Gastrocnemius medialis (tissue), 4 donors: ENCODE measurements around the gene TMEM161A.

Experiments used
- CTCF ChIP-seq, 5 experiments: fragments of 450-650 bp in 3 of 5; fragments of 200-600 bp in 2 of 5; sonication (generic) in 2 of 5; IDR thresholded peaks in 4 of 5; conservative IDR thresholded peaks in 1 of 5; 1 replicate in 4 of 5; 2 replicates in 1 of 5; pipeline ENCODE4 v1.5.1; 2016 to 2019; ENCODE audit warnings: antibody characterized with exemption in 5 of 5, mild to moderate bottlenecking in 3 of 5, moderate library complexity in 3 of 5
- POLR2A ChIP-seq, 2 donors: fragments of 450-650 bp; IDR thresholded peaks; one replicate each; pipeline ENCODE4 v1.6.1; 2017; ENCODE audit warnings: antibody characterized with exemption in 2 of 2, mild to moderate bottlenecking in 2 of 2, moderate library complexity in 2 of 2

GRCh38 chr19:19137556-19138108 lies 646 bp downstream of the TMEM161A start:
- TF ChIP-seq CTCF (IDR thresholded peaks at IDR 0.05 in 4 of 5, conservative IDR thresholded peaks at IDR 0.05 in 1 of 5) (no peak), POLR2A (IDR thresholded peaks at IDR 0.05) (no peak)
